Measurements from ENCODE around the gene CDH13. TPM values are rescaled to one million over a fixed set of nuclear protein-coding genes. Genes with fewer than 3 reads are reported as not detected.

CDH13 gene
- total and polyA plus RNA-seq, 2 experiments from 2014 or later, result 2.9 to 4.8 TPM

DNA sequence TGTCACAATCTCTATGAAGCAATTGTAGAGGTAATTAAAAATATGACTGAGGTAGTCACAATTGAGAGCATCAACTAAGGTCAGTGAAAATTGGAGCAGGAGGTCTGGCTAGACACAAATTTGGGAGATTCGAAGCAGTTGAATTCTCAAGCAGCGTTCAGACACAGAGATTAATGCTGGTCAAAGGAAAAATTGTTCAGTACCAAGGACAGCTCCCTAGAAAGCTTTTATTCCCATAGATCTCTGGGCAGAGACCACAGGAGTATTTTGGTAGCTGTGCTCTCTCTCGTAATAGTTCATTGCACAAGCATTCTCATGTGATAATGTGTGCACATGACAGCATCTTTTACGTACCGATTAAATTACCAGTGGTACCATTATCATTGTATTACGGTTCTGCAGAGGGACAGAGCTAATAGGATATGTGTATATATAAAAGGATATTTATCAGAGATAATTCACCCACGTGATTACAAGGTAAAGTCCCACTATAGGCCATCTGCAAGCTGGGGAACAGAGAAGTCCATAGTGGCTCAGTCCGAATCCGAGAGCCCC lies 793.5 kb downstream of the CDH13 start:
- TF ChIP-seq, protein P1, sequence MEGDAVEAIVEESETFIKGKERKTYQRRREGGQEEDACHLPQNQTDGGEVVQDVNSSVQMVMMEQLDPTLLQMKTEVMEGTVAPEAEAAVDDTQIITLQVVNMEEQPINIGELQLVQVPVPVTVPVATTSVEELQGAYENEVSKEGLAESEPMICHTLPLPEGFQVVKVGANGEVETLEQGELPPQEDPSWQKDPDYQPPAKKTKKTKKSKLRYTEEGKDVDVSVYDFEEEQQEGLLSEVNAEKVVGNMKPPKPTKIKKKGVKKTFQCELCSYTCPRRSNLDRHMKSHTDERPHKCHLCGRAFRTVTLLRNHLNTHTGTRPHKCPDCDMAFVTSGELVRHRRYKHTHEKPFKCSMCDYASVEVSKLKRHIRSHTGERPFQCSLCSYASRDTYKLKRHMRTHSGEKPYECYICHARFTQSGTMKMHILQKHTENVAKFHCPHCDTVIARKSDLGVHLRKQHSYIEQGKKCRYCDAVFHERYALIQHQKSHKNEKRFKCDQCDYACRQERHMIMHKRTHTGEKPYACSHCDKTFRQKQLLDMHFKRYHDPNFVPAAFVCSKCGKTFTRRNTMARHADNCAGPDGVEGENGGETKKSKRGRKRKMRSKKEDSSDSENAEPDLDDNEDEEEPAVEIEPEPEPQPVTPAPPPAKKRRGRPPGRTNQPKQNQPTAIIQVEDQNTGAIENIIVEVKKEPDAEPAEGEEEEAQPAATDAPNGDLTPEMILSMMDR (IDR thresholded peaks at IDR 0.05; ENCODE audit: low read depth, low read length), result no peak
- Histone ChIP-seq H3K36me3 (no peaks in the 10 kb centered on the region), H3K27me3 (no peaks in the 10 kb centered on the region), H3K9me3 (ENCODE audit: low read depth) (no peaks in the 10 kb centered on the region), H3K4me3 (no peak overlapping the region), H3K4me1 (ENCODE audit: low read depth) (no peaks in the 10 kb centered on the region), H3K27ac (no peak overlapping the region)
- peak; percentile 69 to 87 for DNase-seq (ENCODE audit: low read depth in 1 of 2, low spot score in 1 of 2)

DNA sequence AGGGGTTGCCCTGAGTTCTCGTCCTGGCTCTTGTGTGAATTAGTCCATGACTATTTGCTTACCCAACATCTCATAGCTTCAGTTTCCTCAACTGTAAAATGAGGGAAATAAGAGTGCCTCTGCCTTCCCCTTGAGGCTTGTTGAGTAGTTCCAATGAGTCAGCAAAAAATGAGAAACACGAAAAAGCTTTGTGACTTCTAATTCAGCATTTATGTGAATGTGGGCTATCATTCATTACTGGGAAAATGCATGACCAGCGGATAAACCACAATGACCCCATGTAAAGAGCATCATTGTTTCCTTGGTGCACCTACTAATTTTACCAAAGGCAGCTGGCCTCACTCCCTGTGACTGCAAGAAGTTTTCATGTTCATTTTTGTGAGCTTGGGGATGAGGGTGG lies 806.4 kb downstream of the CDH13 start:
- no peaks in the 10 kb centered on the region for H3K9me3 ChIP-seq (ENCODE audit: low read depth)
- no peak overlapping the region for H3K4me3 ChIP-seq
- H3K27me3 ChIP-seq, result no peaks in the 10 kb centered on the region
- no peaks in the 10 kb centered on the region for H3K36me3 ChIP-seq
- H3K4me1 ChIP-seq (ENCODE audit: low read depth), result no peaks in the 10 kb centered on the region
- no peak for DNase-seq (ENCODE audit: low read depth in 1 of 2, low spot score in 1 of 2)
- no peak overlapping the region for H3K27ac ChIP-seq
- TF ChIP-seq, protein P1 (IDR thresholded peaks at IDR 0.05; ENCODE audit: low read depth, low read length), result no peak

DNA sequence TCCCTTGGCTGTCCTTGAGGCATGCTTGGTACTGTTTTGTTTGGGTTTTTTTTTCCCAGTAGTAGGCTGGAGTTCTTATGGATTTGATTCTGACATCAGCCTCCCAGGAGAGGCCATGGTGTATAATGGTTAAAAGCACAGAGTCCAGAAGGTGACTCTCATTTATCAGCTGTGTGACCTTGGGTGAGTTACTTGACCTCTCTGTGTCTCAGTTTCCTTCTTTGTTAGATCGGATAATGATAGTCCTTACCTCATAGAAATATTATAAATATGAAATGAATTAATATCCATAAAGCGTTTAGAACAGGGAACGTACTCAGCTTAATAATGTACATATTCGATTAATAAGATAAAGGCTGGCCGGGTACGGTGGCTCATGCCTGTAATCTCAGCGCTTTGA lies 810.3 kb downstream of the CDH13 start:
- Histone ChIP-seq H3K36me3 (no peaks in the 10 kb centered on the region), H3K9me3 (ENCODE audit: low read depth) (no peaks in the 10 kb centered on the region), H3K4me3 (no peak overlapping the region), H3K27me3 (no peaks in the 10 kb centered on the region), H3K27ac (no peak overlapping the region), H3K4me1 (ENCODE audit: low read depth) (no peaks in the 10 kb centered on the region)
- DNase-seq (ENCODE audit: low read depth in 1 of 2, low spot score in 1 of 2), result no peak
- TF ChIP-seq, protein P1 (IDR thresholded peaks at IDR 0.05; ENCODE audit: low read depth, low read length), result no peak

DNA sequence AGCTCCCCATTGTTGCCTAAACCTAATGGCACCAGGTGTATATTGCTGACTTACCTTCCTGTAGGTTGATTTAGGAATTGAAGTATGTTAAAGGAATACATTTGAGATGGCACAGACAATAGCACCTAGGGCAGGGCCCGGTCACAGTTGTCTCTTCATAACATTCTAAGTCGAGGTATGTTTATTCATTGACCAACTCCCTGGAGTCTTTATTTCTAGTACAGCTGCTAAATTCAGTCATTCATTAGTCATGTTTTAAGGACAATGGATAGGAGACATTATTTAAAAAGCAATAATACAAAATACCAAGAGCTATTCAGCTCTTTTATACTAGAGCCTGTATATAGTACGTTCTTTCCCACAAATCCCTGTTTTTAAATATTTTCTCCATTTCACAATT lies 811.6 kb downstream of the CDH13 start:
- Histone ChIP-seq H3K36me3 (no peaks in the 10 kb centered on the region), H3K4me1 (ENCODE audit: low read depth) (no peaks in the 10 kb centered on the region), H3K9me3 (ENCODE audit: low read depth) (no peaks in the 10 kb centered on the region), H3K27ac (no peak overlapping the region), H3K27me3 (no peaks in the 10 kb centered on the region), H3K4me3 (no peak overlapping the region)
- TF ChIP-seq, protein P1 (IDR thresholded peaks at IDR 0.05; ENCODE audit: low read depth, low read length), result no peak
- no peak for DNase-seq (ENCODE audit: low read depth in 1 of 2, low spot score in 1 of 2)

DNA sequence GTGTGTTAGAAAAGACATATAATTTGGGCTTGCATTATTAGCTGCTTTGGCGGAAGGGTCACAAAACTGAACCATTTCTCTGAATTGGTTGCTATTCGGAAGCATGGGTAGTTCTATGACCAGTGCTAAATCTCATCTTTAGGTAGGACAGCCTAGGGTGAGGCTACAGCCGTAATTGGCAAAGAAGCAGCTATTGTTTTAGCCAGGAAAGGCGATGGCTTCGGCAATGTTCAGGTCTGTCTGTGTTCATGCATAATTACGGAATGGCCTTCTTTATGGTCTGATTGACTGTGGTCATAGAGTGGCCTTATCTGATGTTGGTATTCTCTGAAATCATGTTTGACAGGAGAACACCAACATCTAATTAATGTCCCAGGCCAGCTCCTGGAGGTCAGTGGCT lies 812.6 kb downstream of the CDH13 start:
- no peak overlapping the region for H3K4me3 ChIP-seq
- H3K9me3 ChIP-seq (ENCODE audit: low read depth), result no peaks in the 10 kb centered on the region
- H3K4me1 ChIP-seq (ENCODE audit: low read depth), result no peaks in the 10 kb centered on the region
- H3K27ac ChIP-seq, result no peak overlapping the region
- H3K27me3 ChIP-seq, result no peaks in the 10 kb centered on the region
- DNase-seq (ENCODE audit: low read depth in 1 of 2, low spot score in 1 of 2), result no peak
- TF ChIP-seq, protein P1 (IDR thresholded peaks at IDR 0.05; ENCODE audit: low read depth, low read length), result no peak
- no peaks in the 10 kb centered on the region for H3K36me3 ChIP-seq

DNA sequence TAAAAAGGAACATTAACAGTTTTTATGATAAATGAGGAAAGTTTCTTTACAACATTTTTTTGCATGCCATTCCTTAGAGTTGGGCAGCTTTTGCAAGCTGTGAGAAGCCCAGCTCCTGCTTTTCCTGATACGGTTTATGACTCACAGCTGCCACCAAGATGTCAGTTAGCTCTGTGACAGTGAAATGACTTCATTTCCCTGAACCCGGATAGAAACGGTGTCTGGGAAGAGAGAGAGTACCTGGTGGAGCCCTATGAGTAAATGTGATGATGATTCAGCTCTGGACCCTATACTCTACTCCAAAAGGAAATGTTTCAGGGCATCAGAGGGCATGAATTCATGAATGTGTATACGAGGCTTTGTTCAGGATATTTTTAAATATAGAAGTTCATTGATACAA lies 814.7 kb downstream of the CDH13 start:
- TF ChIP-seq, protein P1 (IDR thresholded peaks at IDR 0.05; ENCODE audit: low read depth, low read length), result no peak
- Histone ChIP-seq H3K27ac (no peak overlapping the region), H3K27me3 (no peaks in the 10 kb centered on the region), H3K9me3 (ENCODE audit: low read depth) (no peaks in the 10 kb centered on the region), H3K36me3 (no peaks in the 10 kb centered on the region), H3K4me3 (no peak overlapping the region), H3K4me1 (ENCODE audit: low read depth) (no peaks in the 10 kb centered on the region)
- DNase-seq (ENCODE audit: low read depth in 1 of 2, low spot score in 1 of 2), result no peak

All from cardiac muscle cell (in vitro differentiated cells and primary cell).